ENCODE data around the gene HSD11B2.

HSD11B2 gene

DNA sequence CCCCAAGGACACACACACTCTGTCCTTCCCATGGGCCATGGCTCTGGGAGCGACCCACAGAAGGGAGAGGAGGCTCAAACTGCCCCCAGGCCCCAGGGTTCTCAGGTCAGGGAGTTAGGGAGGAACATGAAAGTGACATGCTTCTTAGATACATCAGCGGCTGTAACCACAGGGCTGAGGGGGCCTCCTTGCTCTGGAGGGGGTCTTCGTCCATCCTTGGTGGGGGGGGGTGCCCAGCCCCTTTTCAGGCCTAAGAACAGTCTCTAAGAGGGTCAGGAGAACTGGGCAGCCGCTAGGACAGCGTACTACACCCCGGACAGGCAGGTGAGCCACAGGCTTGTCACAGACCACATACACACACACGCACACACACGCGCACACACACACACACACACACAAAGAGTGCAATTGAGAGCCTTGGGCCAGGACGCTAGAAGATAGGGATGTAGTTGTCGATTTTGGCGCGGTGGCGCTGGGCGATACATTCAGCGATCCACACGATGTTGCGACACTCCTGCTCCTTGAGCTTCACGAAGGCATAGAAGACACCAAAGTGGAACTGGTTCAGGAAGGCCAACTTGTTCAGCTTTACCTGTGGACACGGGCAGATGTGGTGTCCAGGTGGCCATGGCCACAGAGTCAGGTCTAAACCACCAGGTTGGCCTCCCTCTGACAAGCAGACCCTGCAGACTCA is 7.3 kb downstream of the HSD11B2 start:
- DNase-seq: no peak

- no peak for DNase-seq
Observed at GRCh38 chr16:67438824-67439393, 8.0 kb downstream of the HSD11B2 start.

GRCh38 chr16:67441271-67441753 is 10.4 kb downstream of the HSD11B2 start:
- no peak for DNase-seq

DNA sequence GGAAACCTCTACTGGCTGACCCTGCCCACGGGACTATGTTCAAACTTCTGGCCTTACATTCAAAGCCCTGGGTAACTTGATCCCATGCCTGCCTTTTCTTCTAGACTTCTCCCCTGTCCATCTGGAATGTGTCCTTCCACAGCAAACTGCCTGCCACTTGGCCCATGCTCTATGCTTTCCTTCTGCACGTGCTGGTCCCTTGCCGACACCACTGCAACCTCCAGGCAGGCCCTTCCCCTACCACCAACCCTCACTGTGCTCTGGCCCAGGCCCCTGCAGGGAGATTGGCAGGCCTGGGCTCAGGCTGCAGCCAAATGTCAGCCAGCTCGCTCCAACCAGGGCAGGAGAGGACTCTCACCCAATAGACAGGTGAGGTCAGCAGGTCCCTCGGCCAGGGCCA is 11.0 kb downstream of the HSD11B2 start:
- DNase-seq: no peak

DNA sequence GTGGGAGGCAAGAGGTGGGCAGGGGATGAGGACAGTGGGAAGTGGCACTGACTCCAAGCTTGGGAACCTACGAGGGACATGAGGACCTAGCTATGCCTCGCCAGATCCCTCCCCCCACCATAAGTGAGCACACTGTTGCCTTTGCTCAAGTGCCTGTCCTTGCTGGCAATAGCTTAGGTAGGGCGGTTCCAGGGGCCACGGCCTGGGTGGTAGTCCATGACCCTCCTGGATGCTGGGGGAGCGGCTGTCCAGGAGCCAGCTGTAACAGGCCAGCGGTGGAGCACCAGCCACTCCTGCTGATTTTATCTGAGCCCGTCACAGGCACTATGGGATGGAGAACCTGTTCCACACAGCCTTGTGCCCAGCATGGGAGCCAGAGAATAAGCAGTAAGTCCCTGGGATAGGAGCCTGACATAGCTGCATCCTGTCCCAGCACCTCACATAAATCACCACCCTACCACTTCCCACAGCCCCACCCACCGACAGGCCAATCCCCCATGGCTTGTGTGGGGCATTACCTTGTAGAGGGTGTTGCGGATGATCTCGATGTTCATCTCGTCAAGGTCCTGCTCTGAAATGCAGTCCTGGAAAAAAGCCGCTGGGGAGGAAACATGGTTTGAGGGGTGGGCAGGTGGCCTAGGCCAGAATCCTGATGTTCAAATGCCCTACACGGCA is 11.8 kb downstream of the HSD11B2 start:
- no peak for DNase-seq

DNA sequence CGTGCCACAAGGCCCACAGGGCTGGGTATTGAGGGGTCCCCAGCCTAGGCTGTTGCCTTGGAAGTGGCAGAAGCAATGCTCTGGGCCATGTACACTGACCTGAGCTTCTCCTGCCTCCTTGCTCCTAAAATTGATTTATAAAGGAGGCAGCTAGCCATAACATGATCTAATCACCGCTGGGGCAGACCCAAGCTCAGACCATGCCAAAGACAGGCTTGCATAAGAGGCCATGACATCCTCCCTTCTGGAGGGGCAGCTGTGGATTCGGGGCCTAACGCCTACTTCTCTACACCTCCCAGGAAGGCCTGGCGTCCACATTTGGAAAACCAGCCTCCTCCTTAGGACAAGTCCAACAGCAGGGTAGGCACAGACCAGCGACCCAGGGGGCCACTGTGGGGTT is 12.3 kb downstream of the HSD11B2 start:
- DNase-seq: no peak

DNA sequence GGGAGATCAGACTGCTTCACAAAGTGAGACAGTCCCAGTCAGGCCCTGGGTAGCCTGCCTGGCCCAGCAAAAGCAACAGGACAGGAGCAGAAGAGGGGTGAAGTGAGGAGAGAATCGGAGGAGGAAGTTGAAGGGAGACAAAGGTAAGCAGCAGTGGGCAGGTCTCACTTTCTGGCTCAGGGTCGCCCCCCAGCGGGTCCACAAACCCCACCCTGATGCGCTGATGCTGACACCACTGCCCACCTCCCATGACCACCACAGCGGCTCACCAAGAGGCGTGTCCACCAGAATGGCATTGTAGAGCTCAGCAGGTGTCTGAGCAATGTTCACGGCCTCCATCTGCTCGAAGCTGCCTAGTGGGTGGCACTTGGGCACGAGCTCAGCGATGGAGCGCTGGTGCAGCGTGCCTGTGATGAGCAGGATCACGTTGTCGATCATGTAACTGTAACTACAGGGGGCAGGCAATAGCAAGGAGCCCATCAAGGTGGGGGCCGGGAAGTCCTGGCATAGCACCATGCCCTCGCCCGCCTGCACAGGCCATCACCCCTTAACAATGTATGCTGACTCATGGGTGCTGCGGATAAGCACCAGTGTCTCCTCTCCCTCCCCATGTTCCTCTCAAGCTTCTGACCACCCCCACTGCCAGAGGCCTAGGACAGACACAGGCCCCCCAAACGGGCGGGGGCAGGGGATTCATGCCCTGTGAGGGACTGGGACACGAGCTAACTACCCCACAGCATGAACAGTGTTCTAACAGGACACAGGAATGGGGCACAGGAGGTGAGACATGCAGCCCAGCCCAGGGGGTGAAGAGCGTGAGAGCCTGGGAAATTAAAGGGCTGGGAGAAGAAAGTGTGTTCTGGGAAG is 13.6 kb downstream of the HSD11B2 start:
- no peak for DNase-seq

DNA sequence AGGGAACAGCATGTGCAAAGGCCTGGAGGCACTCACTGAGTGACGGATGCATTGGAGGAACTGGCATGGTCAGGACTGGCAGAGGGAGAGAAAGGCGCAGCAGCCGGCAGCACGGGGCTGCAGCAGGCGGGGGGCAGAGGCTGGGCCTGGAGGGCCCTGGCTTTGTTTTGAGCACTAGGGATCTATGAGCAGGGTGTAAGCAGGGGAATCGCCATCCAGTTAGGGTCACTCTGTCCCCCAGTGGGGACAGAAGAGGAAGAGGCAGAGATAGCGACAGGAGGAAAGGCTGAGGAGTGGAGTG is 14.2 kb downstream of the HSD11B2 start:
- no peak for DNase-seq

DNA sequence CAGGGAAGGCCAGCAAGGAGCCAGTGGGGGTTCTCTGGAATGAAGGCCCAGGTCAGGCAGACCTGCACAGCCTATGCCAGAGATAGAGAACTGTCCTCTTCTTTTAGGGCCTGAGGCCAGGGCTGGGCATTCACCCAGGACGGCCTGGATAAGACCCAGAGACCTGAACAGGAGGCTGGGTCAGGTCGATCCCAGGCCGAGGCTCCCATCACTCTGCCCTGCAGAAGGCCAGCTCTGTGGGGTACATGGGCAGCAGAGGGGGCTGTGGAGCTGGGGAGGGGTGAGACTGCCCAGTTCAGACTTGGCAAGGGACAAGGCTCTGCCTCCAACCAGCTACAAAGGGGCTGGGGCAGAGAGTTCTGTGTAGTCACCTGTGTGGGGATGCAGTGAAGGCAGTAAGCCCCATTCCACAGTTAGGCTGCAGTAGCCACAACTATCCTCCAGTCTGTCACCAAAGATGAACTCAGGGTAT is 14.6 kb downstream of the HSD11B2 start:
- no peak for DNase-seq

GRCh38 chr16:67445913-67446907 is 15.3 kb downstream of the HSD11B2 start:
- no peak for DNase-seq

- no peak for DNase-seq
Observed at GRCh38 chr16:67446968-67447507, 16.1 kb downstream of the HSD11B2 start.

- no peak for DNase-seq
Observed at GRCh38 chr16:67447508-67448076, 16.7 kb downstream of the HSD11B2 start.

DNA sequence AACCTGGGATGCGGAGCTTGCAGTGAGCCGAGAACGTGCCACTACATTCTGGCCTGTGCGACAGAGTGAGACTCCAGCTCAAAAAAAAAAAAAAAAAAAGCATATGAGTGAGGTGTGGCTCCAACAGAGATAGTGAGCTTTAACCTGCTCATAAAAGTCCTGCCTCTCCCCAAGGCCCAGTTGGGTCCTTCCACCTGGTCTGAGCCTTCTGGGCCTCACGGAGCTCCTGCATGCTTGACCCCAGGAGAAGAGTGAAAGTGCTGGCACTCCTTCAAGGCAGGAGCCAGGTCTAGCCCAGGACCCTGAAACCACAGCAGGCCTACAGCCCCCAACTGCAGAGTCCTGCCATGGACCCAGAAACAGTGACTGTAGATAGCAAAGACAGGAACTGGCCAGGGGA is 17.7 kb downstream of the HSD11B2 start:
- no peak for DNase-seq

DNA sequence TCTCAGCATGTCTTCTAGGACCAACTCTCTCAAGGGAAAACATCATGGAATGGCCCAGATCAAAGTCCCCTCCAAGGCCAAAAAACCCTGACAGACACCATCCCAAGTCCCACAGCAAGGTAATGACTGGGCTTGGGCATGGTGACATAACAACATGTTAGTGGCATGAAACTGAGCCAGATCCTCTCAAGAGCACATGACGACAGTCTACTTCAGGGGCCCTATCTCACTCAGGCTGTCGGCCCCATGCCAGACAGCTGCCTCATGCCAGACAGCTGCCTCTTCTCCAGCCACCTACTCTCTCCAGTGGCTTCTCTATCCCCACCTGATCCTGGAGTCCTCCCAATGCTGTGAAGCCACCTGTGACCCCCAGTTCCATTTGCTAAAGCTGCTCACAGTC is 18.4 kb downstream of the HSD11B2 start:
- DNase-seq: no peak

- no peak for DNase-seq
Observed at GRCh38 chr16:67449739-67450138, 18.8 kb downstream of the HSD11B2 start.

- DNase-seq: no peak
Observed at GRCh38 chr16:67451061-67451703, 20.3 kb downstream of the HSD11B2 start.

- no peak for DNase-seq
Observed at GRCh38 chr16:67451704-67452435, 20.9 kb downstream of the HSD11B2 start.

DNA sequence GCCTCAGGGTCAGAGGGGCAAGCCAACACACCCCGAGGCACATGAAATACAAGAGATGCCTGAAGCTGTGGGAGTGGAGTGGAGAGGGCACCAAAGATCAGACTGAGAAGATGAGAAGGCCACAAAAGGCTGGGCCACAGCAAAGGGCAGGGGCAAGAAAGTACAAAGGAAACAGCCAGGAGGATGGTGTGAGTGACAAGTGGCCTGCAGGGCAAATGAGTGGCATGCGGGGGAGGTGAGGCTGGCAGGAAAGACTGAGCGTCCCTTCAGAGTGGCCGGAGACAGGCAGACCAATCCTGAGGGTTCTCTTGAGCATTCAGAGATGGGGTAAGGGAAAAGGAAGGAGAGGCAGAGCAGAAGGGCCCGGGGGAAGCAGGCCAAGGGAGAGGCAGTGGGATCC is 23.2 kb downstream of the HSD11B2 start:
- DNase-seq: no peak

GRCh38 chr16:67454852-67455251 is 23.9 kb downstream of the HSD11B2 start:
- DNase-seq: no peak

Measured in SIG-M5 (cell line).